ENCODE data around the gene SNAI3.

DNA sequence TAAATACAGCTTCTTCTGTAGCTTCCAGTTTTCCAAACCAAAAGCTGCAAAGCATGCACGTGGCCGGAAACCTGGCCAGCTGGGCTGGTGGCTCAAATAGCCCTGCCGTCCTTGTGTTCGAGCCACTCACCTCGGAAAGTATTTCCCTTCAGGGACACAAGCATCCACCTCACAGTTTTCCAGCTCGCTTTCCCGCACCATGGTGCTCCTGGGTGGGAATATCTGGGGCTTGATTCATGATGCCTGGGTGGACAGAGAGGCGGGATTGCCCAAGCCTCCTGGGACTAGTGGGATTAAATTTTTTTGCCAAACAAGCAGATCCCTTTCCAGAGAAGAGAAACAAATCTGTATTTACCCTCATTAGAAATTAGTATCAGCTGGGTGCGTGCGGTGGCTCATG lies 16.3 kb downstream of the SNAI3 start:
- TF ChIP-seq, protein P1, sequence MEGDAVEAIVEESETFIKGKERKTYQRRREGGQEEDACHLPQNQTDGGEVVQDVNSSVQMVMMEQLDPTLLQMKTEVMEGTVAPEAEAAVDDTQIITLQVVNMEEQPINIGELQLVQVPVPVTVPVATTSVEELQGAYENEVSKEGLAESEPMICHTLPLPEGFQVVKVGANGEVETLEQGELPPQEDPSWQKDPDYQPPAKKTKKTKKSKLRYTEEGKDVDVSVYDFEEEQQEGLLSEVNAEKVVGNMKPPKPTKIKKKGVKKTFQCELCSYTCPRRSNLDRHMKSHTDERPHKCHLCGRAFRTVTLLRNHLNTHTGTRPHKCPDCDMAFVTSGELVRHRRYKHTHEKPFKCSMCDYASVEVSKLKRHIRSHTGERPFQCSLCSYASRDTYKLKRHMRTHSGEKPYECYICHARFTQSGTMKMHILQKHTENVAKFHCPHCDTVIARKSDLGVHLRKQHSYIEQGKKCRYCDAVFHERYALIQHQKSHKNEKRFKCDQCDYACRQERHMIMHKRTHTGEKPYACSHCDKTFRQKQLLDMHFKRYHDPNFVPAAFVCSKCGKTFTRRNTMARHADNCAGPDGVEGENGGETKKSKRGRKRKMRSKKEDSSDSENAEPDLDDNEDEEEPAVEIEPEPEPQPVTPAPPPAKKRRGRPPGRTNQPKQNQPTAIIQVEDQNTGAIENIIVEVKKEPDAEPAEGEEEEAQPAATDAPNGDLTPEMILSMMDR (IDR thresholded peaks at IDR 0.05), result no peak
- TF ChIP-seq POLR2A (IDR thresholded peaks at IDR 0.05), result no peak

Data from Peyer's patch (tissue), 4 donors.